HG03439 (cell line): ENCODE results near the gene THBS2.
"Not testable (repeated sequence)": the region's sequence is repeated elsewhere in the genome, so short reads cannot be mapped to it uniquely, and the experiment has no call there.

Experiments
- ATAC-seq: cut with Tn5 transposase; IDR thresholded peaks from one replicate; pipeline ENCODE4 v1.9.1; 2021; ENCODE audit warnings: mild to moderate bottlenecking, moderate library complexity; ENCODE audit not compliant: unreplicated experiment

Gene THBS2

DNA sequence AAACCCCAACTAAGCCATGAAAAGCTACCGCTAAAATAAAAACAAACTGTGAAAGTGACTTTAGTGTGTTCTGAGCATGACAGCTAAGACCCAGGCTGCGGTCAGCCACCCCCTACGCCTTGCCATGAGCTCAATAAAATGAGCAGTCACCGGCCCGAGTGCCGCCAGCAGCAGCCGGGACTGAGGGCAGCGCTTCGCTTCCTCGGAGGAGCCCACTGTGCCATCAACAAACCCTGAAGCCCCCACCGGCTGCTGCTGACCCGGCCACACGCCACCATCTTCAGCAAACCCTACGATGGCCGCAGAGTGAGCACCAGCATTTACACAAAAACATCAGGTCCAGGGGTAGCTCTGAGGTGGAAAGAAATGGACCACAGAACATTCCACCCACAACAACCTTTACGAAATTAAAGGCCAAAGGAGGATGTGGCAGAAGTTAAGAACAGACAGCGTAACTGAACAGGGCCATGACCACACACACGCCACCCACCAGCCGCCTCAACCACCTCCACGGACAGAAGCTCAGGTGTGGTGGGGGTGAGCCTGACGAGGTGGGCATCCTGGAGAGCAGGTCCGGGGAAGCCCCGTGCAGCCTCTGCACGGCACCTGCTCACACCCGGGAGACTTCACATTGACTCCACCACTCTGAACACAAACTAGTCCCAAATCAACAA lies 67.0 kb downstream of the THBS2 start:
- no peak for ATAC-seq

GRCh38 chr6:169185692-169186485 lies 67.8 kb downstream of the THBS2 start:
- ATAC-seq: no peak

DNA sequence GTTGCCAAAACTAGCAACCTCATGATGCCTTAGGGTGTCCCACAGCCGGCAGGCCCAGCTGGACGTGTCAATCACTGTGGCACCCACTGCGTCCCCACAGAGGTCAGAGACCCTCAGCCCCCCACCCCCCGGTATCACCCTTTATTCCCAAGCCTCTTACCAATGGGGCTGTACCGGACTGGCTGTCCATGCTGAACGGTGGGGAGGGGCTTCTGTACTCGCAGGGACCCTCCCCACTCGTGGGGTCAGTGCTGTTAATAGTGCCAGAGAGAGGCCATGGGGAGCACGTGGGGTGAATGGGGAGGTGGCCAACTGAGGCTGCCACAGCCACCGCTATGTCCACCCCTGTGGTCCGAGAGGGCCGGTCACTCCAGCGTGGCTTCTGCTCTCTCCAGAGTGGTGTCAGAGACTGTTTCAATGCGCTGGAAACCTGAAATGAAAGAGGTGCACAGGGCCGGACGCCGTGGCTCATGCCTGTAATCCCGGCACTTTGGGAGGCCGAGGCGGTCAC lies 68.6 kb downstream of the THBS2 start:
- no peak for ATAC-seq

DNA sequence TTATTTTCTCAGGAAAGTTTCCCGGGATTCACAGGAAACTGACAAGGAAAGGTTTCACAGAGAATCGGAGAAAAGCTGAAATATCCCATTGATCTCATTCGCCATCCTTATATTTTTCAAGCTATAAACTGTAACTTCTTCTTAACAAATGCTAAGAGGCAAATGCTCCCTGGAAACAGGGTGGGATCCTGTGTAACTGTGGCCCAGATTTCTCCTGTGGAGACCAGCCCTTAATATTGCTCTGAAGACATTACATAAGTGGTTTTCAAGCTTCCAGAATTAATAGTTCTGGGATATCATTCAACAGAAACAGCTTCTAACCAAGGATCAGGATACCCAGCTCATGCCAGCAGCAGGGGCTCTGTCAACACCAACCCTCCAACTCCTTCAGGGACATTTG lies 69.2 kb downstream of the THBS2 start:
- no peak for ATAC-seq

DNA sequence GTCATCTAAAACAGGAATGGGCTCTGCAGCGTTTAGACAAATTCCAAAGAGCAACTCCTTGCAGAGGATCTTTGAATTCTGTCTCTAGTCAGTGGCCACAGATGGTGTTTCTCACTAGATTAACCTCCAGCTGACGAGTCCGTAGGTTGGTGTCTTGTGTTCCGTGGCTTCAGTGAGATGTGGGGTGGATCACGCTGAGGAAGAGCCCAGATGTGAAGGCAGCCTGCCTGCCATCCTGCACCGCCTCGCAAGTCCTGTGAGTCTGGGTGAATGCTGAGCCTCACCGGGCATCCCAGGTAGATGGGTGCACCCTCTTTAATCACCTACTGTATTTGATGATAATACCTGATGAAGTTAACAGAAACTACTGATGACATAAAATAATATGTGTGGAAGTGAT lies 70.4 kb downstream of the THBS2 start:
- ATAC-seq: no peak

DNA sequence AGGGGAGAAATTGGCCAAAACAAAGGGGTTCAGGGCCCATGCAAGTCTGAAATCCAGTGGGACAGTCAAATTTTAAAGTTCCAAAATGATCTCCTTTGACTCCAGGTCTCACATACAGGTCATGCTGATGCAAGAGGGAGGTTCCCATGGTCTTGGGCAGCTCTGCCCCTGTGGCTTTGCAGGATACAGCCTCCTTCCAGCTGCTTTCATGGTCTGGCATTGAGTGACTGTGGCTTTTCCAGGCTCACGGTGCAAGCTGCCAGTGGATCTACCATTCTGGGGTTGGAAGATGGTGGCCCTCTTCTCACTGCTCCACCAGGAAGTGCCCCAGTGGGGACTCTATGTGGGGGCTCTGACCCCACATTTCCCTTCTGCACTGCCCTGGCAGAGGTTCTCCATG lies 73.8 kb downstream of the THBS2 start:
- not testable (repeated sequence) for ATAC-seq

- ATAC-seq: no peak
Observed at GRCh38 chr6:169177516-169178166, 76.0 kb downstream of the THBS2 start.

- no peak for ATAC-seq
Observed at GRCh38 chr6:169176361-169176991, 77.2 kb downstream of the THBS2 start.

DNA sequence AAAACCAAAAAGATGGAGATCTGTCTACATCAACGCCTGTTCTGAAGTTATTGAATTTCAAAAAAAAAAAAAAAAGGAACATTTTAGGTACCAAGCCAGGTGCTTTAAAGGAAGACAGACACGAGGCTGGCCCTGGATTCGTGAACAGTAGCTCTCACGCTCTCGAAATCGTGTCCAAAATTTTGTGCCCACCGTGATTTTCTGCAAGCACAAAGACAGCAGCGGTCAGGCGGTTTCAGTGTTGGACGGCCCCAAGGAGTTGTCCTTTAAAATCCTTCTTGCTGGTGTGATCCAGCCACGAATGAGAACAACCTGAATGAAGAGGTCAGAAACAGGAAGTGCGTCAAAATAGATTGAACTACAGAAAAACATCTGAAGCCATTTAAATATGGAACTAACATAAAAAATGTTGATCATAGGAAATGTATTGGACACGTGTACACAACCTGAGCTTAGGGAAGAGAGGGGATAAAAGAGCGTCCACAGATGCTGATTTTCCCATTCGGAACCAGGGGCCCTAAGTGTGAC lies 78.2 kb downstream of the THBS2 start:
- no peak for ATAC-seq

GRCh38 chr6:169174516-169175359 lies 78.9 kb downstream of the THBS2 start:
- no peak for ATAC-seq

GRCh38 chr6:169173532-169174268 lies 79.9 kb downstream of the THBS2 start:
- no peak for ATAC-seq

DNA sequence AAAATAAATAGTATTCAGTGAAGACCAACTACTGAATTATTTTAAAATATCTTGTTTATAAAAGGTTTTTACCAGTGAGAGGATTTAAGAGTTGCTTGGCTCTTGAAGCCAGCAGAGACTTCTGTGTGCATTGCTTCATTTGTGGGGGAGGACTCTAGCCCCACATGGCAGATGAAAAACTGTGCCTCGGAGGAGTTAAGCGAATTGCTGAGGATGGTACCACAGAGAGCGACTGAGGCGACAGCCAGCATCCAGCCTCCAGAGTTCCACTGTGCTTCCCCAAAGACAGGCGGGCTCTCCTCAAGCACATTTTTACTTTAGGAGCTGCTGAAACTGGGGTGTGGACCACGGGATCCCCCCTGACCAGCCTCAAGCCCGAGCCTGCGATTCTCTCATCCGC lies 80.7 kb downstream of the THBS2 start:
- no peak for ATAC-seq

- no peak for ATAC-seq
Observed at GRCh38 chr6:169172456-169172855, 81.2 kb downstream of the THBS2 start.

DNA sequence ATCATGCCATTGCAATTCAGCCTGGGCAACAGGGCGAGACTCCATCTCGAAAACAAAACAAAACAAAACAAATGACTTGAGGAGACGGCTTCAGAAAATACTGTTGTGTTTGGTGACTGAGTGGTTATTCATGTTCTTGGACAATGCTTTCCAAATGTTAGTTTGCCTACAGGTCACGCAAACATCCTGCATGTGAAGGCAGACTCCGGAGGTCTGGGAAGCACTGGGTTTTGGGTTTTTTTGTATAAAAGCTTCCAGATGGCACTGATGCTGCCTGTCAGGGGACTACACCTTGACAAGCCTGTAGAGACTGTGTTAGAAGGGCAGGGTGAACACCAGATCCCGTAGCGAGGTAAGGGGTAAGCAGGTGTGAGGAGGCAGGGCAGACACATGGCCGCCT lies 81.7 kb downstream of the THBS2 start:
- ATAC-seq: no peak

DNA sequence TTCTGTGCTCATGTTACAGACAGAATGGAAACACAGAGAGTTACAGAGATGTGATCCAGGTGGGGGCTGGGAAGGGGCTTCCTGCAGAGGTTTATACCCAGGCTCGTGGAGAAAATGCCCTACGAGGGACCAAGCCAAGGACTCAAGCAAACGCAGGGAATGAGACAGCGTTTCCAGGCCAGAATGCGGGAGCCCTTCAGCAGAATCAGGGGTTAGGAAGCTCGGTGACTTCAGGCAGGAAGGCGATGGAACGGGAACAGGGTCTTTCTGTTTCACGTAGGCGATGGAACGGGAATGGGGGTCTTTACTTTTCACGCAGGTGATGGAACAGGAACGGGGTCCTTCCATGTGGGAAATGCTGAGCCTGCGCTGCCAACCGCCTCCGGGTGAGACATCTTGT lies 82.6 kb downstream of the THBS2 start:
- ATAC-seq: no peak

DNA sequence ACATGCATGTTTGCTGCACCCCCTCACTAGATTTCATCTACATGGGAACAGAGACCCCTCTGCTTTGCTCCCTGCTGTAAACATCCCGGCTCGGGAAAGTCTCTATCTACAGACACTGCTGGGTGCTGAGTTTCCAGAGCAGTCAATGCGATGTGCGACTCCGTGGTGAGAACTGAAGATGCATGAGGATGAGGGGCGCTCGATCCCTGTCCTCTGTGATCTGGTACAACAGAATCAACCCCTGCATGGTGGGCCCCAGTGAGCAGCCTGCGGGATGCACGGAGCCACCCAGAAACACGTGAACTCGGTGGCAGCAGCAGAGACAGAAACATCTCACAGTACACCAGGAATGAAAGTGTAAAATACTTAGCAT lies 83.1 kb downstream of the THBS2 start:
- ATAC-seq: no peak

GRCh38 chr6:169169941-169170582 lies 83.6 kb downstream of the THBS2 start:
- no peak for ATAC-seq

DNA sequence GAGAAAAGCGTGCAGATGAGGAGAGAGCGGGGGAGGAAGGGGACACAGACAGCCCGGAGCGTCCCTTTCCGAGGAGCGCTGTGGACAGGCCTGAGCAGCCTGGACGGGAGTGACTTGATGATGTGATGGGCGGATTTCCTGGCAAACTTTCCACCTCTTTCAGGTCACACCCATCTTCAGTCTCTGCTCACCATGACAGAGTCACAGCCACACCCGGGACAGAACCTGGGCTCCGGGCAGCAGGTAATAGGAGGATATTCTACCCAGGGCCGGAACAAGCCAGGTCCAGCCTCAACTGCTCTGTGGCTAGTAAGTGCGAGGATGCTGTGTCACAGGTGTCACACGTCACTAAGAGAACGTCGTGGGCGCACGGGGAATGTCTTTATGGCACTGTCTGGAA lies 84.3 kb downstream of the THBS2 start:
- ATAC-seq: no peak

DNA sequence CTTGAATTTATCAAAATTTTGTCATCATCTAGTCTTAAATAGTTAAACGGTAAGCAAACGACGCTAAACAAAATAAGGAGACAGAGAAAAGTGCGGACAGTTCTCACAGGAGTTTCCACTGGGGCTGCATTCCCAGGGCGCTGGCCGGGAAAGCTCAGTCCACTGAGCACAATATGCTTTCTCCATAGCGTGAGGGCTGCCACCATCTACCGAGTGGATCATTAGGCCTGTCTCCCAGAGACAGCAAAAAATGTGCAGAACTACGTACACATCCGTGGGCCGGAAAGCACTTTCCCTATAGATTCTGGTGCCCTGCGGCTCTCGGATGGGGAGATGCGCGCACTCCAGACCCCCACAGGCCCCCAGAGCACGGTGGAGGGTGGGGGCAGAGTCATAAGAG lies 84.9 kb downstream of the THBS2 start:
- ATAC-seq: no peak
